HG03521 (cell line): ENCODE measurements around the gene INS.
"Not testable (repeated sequence)": the region's sequence is repeated elsewhere in the genome, so short reads cannot be mapped to it uniquely, and the experiment has no call there.

Experiments used
- ATAC-seq: cut with Tn5 transposase; IDR thresholded peaks from one replicate; pipeline ENCODE4 v1.9.1; 2021; ENCODE audit warnings: mild to moderate bottlenecking, moderate library complexity; ENCODE audit not compliant: unreplicated experiment

The INS gene

DNA sequence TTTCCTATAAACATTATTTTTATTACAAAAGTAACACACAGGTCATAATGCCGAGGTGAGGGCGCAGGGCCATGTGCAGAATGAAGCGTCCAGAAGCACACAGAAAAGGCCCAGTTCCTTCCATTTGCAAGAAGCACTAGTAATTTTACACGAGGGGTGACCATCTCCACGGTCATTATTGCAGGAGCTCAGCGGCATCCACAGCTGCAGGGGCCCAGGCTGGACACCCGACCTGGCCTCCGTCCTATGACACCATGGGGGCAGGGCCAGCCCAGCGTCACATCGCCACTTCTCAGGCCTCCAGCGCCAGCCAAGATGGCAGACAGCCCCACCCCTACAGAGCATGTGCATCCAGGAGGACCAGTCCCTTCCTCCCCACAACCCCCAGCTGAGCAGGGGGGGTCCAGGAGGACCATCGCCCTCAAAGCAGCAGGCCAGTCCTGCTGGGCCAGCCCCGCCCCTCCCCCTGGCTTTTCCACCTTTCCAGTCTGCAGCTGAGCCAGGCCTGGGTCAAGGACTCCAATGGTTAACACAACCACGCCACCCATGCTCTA is 25.3 kb downstream of the INS start:
- no peak for ATAC-seq

DNA sequence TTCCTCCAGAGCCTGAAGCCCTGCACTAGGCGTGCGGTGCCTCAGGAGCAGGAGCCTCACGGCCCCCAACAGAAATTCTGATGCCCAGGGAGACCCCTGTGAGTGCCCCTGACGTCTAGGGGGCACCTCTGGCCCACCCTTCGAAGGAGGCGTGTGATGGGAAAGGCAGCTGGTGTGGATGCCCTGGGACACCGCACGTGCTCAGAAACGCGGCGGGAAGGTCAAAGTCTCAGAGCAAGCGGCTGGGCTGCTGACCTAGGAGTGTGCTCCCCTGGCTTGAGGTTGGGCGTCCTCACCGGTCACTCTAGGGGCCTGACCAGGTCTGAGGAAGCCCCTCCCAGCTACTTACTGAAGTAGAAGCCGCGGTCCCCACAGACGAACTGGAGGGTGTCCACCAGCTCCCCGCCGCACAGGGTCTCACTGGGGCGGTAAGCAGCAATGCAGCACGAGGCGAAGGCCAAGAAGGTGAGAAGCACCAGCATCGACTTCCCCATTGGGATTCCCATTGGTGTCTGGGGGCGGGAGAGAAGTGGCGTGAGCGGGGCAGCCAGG is 25.9 kb downstream of the INS start:
- ATAC-seq, result no peak

DNA sequence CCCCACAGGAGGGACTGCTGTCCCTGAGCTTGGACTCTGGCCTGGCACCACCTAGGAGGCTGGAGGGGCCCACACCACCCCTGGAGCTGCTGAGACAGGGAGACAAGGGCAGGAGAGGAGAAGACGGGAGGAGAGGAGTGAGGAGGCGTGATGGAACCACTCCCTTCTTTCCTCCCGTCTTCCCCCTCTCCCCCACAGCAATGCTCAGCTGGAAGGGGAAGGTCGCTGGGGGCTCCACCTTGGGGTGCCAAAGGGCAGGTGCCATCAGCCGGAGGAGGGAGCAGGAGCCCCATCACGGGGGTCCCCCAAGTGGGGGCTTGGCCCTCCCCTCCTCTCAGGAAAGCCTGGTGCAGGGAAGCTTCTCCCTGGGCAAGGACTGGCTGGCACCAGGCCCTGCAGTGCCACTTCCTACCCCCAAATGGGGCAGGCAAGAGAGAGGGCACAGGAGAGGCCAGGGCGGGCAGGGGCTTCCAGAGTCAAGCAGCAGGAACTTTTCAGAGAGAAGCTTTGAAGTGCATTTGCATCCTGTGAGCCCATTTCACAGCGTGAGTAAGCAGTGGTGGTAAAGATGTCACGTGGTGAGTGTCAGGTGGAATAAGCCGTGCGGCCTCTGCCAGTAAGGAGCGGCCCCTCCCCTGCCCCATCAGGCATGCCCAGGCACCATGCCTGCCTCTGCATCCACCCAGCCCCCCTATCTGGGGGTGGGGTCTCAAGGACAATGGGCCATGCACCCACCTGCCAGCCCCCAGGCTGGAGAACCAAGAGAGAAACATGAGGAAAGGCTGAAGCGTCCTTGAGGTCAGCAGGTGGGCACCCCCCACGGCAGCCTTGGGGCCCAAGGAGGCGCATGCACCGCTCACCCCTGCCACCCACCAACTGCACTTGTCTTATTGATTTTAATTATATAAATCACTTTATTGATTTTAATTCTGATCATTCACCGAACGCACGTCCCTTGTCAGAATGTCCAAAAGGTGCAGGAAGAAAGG is 26.7 kb downstream of the INS start:
- ATAC-seq, result no peak

DNA sequence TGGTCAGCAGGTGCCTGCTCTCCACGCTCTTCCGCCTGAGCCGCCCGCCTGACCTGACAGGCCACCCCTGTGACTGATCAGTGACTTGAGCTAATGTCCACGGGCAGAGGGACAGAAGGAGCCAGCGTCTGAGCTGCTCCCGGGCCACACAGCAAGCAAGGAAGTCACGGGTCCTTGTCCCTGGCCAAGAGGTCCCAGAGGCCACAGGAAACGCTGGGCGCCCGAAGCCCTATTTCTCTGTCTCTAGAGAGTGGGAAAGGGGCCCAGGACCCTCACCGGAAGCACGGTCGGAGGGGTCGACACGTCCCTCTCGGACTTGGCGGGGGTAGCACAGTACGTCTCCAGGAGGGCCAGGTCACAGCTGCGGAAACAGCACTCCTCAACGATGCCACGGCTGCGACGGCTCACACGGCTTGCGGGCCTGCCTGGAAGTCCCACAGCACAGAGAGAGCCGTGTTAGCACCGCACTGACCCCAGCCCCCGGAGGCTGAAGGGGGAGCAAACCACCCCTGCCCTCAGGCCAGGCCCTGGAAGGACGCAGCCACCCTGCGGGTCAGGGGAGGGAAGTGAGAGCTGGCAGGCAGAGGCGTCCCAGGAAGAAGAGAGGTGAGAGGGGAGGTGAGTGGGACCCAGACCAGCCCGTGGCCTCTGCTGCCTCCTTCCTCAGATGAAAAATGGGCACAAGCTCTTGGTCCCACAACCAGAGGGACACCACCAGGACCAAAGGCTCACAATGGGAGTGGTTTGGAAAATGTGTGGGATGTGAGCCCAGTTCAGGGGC is 27.6 kb downstream of the INS start:
- ATAC-seq, result no peak

DNA sequence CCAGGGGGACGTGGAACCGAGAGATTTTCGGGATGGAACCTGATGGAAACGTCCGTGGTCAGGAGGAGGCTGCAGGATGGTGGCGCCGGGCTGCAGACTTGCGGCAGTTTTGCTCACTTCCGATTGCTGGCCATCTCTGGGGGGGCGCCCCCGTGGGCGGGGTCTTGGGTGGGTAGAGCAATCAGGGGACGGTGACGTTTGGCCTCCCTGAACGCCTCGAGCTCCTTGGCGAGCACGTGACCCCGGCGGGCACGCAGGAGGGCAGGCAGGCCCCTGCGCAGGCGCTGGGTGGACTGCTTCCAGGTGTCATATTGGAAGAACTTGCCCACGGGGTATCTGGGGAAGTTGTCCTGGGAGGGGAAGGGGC is 28.2 kb downstream of the INS start:
- ATAC-seq, result no peak

DNA sequence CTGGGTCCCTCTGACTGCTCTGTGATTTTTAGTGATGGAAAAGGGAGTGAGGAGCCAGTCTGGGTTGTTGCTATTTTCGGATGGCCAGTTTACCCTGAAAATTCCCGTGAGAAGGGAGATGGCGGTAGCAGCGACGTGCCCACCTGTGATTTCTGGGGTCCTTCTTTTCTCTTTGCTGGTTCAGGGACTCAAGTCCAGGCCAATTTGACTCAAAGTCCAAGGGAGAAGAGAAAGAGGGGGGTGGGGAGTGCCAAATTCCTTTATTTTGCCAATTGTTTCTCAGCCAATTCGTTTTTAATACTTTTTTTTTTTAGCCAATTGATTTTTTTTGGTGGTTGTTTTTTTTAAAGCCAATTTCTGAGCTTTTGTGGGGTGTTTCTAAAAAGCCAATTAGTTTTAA is 28.8 kb downstream of the INS start:
- no peak for ATAC-seq

DNA sequence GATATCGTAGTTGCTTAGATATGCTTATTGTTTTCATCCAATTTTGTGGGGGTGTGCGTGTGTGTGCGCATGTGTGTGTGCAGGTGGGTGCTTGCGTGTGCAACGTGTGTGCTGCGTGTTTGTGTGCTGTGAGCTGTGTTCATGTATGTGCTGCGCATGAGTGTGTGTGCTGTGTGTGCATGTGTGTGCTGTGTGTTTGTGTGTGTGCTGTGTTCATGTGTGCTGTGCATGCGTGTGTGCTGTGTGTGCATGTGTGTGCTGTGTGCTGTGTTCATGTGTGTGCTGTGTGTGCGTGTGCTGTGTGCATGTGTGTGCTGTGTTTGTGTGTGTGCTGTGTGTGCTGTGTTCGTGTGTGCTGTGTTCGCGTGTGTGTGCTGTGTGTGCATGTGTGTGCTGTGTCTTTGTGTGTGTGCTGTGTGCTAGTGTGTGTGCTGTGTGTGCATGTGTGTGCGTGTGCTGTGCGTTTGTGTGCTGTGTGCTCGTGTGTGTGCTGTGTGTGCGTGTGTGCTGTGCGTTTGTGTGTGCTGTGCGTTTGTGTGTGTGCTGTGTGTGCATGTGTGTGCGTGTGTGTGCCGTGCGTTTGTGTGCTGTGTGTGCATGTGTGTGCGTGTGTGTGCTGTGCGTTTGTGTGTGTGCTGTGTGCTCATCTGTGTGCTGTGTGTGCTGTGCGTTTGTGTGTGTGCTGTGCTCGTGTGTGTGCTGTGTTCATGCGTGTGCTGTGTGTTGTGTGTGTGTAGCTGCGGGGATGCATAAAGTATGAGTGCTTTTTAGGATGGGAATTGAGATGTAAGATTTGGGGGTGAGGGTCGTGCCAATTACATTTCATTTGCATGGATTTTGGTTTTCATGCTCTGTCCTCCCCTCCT is 29.4 kb downstream of the INS start:
- ATAC-seq, result no peak

DNA sequence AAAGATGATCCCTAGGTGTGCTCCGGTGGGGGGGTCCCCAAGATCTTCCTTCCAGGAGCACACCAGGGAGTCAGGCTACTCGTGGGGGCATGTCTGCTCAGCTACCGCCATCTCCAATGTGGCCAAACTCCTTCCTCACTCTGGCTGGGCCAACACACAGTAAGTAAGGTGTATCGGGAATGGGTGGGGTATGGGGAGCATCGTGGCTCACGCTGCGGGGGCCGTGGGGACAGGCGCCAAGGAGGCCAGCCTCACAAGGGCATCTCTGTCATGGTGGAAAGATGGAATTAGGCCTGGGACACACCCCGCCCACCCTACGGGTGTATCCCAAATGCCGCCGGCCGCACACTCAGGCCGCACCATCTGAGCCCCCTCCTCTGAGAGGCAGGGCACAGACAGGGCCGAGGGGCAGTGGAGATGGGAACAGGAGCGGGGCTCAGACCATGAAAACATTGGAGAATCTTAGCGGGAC is 30.1 kb downstream of the INS start:
- no peak for ATAC-seq

DNA sequence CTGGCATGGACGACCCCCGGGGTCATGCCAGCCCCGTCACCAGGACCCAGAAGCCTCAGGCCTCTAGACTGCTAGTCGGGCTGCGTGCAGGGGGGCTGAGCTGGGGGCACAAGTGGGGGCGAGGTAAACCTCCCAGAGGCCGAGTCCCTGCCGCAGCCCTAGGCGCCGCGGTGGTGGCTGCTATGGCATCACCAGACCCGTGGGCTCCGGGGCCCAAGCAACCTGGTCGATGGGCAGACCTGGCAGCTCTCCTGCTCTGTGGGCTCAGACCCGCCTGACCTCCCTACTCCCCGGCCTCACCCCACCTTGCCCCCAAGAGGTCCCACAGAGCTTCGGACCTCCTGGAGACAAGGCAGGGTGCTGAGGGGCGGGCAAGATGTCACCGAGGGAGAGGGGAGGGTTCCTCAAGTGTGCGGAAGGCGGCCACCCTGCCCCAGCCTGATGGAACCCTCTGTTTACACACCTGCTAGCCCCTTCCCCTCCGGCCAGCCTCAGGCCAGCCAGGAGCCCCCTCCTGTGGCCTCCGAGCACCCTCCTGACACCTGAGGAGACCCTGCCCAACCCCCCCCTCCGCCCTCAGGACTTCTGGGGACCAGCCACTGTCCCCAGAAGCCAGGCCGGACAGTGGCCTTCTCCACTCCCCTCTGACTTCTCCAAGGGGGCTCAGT is 31.2 kb downstream of the INS start:
- ATAC-seq, result no peak

DNA sequence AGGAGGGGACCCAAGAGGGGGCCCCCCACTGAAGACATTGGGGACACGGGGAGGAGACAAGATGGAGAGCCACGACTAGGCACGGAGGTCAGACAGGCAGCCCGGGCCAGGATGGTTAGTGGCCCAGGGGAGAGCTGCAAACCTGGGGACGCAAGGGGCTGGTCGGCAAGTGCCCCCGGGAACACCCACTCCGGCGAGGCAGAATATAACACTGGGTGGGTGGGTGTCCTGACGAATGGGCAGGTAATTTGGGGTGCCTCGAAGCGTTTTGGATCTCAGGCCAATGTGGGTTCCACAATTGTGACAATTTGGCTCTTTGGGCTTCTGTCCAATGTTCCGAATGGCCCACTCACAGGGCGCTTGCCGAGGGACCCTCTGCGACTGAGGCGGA is 31.7 kb downstream of the INS start:
- no peak for ATAC-seq

DNA sequence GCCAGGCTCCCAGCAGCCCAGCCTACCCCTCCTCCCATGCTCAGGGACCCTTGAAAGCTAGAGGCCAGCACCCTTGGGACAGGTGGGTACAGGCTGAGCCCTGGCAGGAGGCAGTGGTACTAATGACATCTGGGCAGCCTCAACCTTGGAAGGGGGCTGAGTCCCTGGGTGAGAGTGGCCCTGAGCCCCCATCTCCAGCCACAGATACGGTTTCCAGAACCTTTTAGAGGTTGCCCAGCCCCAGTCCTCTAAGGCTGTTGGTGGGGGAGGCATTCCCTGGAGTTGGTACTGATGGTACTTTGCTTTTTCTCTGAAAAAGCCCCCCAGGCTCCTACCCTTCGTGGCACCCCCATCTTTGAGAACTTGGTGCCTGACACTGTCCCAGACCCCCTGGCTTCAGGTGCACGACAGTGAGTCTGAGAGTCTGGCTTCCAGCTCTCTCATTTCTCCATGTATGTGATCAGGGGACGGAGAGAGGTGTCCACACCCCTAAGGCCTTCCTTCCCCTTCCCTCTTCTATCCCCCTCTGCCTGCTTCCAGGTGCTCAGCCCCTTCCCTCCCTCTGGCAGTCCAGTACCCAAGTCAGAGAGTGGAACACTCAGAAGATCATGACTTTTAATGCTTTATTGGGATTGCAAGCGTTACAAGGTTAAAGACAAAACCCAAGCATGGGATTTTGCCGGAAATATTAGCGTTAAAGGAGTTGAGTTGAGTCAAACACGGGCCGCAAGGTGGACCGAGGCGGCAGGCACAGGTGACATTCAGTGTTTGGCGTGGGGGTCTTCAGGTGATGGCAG is 32.3 kb downstream of the INS start:
- no peak for ATAC-seq

DNA sequence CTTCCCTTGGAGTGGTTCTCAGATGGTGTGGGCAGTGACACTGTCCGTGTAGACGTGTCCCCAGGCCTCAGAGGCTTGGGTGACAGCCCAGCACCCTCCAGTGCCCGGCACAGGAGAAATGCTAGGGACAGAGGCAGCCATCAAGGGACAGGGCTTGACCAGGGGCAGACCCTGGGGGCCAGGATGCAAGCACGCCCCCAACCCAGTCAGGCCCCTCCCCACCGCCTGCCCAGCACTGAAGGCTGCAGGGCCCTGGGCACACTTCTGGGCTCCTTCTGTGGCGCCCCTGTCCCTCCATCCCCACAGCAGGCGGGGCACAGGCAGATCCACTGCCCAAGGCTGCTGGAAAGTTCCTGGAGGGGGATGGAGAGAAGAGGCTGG is 32.9 kb downstream of the INS start:
- ATAC-seq, result no peak

DNA sequence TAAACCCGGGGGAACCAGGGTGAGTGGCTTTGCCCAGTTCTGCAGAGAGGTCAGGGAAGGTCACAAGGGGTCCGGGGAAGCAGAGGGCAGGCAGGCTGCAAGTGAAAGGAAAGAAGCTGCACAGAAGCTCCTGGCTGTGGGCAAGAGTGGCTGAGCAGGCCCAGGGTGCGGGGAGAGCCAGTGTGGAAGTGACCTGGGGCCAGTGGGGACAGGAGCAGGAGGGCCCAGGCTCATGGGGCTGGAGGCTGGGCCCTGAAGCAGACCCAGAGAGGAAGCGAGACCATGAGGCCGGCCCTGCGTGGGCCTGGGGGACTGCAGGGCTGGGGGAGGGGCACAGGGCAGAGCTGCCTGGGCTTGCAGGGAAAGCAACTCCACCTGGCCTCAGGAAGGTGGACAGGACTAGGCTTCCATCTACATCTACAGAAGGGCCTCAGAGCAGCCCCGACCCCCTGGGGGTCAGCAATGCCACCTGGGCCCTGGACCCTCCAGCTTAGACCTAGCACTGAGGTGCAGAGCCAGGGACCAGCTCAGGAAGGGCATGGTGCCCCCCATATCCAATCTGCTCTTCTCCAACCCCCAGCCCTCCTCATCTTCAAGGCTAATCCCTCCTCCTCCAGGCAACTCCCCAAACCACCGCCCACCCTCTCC is 33.4 kb downstream of the INS start:
- no peak for ATAC-seq

DNA sequence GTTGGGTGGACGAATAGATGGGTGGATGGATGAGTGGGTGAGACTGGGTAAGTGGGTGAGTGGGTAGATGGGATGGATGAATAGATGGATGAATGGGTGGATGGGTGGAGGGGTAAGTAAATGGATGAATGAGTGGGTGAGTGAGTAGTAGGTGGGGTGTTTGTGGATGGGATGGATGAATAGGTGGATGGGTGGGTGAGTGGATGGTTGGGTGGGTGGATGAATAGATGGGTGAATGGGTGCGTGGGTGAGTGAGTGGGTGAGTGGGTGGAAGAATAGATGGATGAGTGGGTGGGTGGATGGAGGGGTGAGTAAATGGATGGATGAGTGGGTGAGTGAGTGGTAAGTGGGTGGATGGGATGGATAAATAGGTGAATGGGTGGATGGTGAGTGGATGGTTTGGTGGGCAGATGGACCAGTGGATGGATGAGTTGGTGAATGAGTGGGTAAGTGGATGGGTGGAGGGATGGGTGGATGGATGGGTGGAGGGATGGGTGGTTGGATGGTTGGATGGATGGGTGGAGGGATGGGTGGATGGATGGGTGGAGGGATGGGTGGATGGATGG is 34.4 kb downstream of the INS start:
- no peak for ATAC-seq

DNA sequence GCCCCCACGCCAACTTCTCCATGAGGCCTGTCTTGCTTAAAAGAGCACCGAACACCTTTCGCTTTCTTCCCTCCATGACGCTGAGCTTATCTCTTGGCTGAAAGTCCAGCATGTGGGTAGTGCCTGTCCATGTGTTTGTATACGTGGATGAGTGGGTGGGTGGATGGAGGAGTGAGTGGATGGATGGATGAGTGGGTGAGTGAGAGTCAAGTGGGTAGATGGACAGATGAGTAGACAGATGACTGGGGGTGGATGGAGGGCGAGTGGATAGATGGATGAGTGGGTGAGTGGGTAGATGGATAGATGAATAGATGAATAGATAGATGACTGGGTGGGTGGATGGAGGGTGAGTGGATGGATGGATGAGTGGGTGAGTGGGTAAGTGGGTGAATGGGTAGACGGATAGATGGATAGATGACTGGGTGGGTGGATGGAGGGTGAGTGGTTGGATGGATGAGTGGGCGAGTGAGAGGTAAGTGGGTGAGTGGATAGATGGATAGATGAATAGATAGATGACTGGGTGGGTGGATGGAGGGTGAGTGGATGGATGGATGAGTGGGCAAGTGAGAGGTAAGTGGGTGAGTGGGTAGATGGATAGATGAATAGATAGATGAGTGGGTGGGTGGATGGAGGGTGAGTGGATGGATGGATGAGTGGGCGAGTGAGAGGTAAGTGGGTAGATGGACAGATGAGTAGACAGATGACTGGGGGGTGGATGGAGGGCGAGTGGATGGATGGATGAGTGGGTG is 36.1 kb downstream of the INS start:
- ATAC-seq, result not testable (repeated sequence)

DNA sequence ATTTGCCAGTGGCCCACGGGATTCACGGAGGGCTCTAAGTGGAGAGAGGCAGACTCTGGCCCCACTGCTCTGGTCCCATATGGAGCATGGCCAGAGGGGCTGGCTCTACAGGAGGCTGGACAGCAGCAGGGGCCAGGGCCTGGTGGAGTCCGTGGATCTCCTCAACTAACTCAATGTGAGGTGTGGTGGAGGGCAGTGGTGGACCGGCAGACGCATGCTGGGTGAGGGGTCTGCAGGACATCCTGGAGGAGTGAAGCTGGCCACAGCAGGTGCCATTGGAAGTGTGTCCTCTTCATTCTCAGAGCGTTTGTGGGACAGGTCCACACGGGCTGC is 37.4 kb downstream of the INS start:
- ATAC-seq, result no peak

DNA sequence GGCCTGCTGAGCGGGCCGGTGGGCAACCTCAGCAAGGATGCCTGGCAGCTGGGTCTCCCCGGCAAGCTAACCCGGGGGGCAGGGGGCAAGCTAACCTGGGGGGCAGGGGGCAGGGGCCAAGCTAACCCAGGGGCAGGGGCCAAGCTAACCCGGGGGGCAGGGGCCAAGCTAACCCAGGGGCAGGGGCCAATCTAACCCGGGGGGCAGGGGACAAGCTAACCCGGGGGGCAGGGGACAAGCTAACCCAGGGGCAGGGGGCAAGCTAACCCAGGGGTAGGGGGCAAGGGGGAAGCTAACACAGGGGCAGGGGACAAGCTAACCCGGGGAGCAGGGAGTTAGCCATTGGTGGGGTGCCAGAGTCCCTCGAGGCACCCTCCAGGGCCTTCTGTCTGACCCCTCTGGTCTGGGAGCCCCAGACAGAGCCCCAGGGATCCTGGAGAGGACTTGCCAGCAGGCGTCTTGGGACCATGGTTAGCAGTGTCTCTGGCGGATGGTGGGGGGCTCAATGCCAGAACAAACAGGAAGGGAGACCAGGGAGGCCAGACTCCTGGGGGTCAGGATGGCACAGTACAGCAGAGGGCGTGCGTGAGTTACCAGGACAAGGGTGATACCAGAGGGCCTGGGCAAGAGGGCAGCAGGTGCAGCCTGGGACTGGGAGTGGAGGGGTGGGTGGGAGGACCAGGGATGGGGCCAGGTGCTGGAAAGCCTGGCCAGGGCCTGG is 37.9 kb downstream of the INS start:
- ATAC-seq, result no peak
